HG02588 (cell line): ENCODE results near the gene MS4A12.
"Not testable (repeated sequence)": the region's sequence is repeated elsewhere in the genome, so short reads cannot be mapped to it uniquely, and the experiment has no call there.

Experiments
- ATAC-seq: cut with Tn5 transposase; IDR thresholded peaks from one replicate; pipeline ENCODE4 v1.9.1; 2021; ENCODE audit warnings: mild to moderate bottlenecking, moderate library complexity; ENCODE audit not compliant: unreplicated experiment

MS4A12 gene

GRCh38 chr11:60511393-60511792, 18.8 kb downstream of the MS4A12 start:
- no peak for ATAC-seq

DNA sequence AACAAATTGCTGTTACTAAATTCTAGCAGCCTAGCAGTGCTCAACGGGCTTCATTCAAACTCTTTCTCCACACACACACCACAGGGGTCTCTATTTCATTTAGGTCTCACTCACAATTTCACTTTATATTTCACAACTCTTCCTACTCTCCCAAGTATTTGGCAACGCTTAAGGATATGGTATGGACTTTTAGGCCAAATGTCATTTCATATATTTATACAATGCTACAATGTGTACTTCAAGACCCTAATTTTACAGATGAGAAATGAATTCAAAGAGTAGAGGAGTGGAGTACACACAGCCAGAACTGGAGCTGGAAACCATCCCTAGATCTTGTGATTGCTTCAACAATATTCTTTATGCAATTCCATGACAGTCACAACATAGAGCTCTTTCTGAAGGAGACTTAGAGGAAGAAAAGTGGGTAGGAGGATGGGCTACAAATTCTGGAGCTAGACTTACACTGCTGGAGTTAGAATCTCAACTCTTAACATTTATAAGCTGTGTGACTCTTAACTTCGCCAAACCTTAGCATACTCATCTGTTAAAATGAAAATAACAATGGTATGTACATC, 20.2 kb downstream of the MS4A12 start:
- ATAC-seq: no peak

GRCh38 chr11:60513496-60514460, 21.2 kb downstream of the MS4A12 start:
- no peak for ATAC-seq

DNA sequence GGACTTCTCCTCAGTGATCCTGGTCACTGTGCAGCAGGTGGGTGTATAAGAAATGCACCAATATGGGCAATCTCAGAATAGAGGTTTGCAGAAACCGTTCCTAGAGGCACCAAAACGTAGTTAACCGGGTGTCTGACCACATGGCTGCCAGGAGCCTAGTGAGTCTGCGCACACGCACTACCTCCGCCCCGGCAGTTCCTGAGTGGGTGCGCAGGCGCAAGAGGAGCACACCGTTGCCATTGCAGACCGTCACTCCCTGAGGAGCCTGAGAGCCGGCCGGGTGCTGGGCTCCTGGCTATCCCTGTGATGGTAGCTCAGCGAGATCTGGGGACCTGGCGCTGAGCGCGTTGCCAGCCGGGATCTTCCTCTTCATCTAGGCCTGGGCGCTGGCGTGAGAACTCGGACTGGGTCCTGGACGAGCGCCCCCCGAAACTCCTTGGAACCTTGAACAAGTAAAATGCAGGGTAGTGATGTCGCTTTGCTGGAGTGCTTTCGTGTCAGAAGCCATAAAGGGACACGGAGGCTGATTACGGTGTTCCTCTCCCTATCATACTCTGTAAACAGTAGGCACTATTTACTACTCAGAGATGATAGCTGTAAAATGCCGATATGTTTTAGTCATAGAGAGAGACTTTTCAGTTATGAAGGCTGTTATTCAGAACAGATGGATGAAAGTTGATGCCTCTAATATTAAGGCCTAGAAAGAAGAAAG, 22.7 kb downstream of the MS4A12 start, which contains the start of gene MS4A13:
TSS of gene MS4A13 (plus strand) at position 249 of the 712 bp plus-strand sequence. CDS start 2,692 bp downstream, outside the sequence.
- no peak for ATAC-seq

GRCh38 chr11:60528465-60528864, 35.9 kb downstream of the MS4A12 start:
- ATAC-seq: no peak

DNA sequence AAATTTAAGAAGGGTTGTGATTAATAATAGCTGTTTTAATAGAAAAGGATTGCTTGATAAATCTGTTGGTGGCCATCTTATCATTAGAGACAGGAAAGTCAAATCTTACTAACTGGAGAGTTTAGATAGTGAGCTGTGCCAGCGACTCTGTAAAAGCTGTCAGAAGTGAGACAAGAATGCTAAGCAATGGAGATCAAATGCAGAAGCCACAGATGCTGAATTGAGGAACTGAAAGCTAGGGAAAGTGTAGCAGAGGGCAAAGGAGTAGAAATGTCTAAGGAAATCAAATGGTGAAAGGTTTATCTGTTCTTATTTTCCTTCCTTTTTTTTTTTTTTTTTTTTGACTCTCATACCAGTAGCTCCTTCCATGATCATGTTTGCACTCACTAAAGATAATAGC, 36.4 kb downstream of the MS4A12 start:
- ATAC-seq: no peak

DNA sequence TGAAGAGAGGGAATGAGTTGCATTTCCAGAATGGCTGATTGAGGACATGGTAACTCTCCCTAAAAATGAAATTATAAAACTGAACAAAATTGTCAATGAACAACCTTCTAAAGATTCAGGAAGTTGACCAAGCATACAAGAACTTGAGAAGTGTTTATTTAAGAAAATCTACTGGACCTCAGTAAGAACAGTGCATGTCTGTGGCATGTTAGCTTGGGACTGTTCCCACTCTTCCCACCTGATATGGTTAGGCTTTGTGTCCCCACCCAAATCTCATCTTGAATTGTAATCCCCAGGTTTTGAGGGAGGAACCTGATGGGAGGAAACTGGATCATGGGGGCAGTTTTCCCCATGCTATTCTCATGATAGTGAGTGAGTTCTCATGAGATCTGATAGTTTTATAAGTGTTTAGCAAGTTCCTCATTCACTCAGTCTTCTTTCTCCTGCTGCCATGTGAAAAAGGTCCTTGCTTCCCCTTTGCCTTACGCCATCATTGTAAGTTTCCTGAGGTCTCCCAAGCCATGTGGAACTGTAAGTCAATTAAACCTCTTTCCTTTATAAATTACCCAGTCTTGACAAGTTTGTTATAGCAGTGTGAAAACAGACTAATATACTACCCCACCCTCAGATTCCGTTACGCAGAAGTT, 38.0 kb downstream of the MS4A12 start:
- ATAC-seq: no peak

- ATAC-seq: not testable (repeated sequence)
These were observed 39.8 kb downstream of the MS4A12 start for GRCh38 chr11:60532383-60532782.

DNA sequence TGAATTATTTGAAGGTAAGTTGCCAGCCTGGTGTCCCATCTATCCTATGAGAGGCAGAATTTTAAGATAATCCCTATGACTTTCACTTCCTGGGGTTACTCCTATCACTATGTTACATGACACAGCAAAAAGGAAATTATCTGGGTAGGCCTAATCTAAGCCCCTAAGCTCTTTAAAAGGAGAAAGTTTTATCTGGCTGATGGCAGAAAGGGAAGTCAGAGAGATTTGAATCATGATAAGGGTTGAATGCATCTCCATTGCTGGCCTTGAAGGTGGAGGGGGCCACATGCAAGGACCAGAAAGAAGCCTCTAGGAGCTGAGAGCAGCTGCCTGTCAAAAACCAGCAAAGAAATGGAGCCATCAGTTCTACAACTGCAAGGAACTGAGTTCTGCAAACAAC, 46.0 kb downstream of the MS4A12 start:
- ATAC-seq: not testable (repeated sequence)

DNA sequence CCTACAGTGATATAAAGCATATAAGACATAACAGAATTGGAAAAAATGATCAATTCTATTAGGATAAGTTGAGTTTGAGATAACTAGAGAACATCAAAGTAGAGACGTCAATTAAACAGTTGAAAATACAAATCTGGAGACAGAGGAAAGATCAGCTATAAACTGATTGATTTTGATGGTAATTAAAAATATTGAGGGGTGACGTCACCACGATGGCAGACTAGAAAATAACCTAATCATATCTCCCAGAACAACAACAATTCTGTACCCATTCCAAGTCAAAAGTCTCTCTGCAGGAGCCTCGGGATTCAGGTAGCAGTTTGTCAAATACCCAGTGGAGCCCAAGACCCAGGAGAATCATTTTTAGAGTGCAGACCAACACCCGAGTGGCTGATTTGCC, 51.5 kb downstream of the MS4A12 start:
- ATAC-seq: no peak
